Activated T-cell treated with anti-CD3 and anti-CD28 coated beads, Interleukin-2, amount 50 U/mL, for 4 hours (primary cell): ENCODE data around the gene RBM19. TPM values are rescaled to one million over a fixed set of nuclear protein-coding genes. Genes with fewer than 3 reads are reported as not detected.
A peak's percentile ranks its signal among the peaks of the same experiment; 100 is the strongest.

Experiments used
- ATAC-seq, 2 donors: fragments of 200-7000 bp; cut with Tn5 transposase; one replicate each; pipeline ENCODE4 v1.10.0; 2021
- DNase-seq: peaks from one replicate; pipeline ENCODE4 v3.0.0-alpha.2; 2020
- H3K27me3 Mint-ChIP-seq: one replicate; pipeline ENCODE4 v1.8.0; 2021; ENCODE audit warnings: low read depth, mixed read lengths
- H3K36me3 Mint-ChIP-seq: one replicate; pipeline ENCODE4 v1.8.0; 2022; ENCODE audit warnings: mixed read lengths; ENCODE audit not compliant: insufficient read depth
- H3K4me1 Mint-ChIP-seq: one replicate; pipeline ENCODE4 v1.8.0; 2021; ENCODE audit warnings: low read depth, mixed read lengths
- H3K4me3 Mint-ChIP-seq: one replicate; pipeline ENCODE4 v1.8.0; 2021; ENCODE audit warnings: mild to moderate bottlenecking, moderate library complexity, mixed read lengths
- H3K9me3 Mint-ChIP-seq: one replicate; pipeline ENCODE4 v1.8.0; 2021; ENCODE audit warnings: mixed read lengths
- total RNA-seq, 3 donors: library from RNA; stranded (reverse); gene quantifications; one replicate each; pipeline ENCODE4 v1.2.1, GENCODE V29; 2021

Gene RBM19
- total RNA-seq, 3 donors from 2014 or later: 145 to 156 (median 146) TPM

DNA sequence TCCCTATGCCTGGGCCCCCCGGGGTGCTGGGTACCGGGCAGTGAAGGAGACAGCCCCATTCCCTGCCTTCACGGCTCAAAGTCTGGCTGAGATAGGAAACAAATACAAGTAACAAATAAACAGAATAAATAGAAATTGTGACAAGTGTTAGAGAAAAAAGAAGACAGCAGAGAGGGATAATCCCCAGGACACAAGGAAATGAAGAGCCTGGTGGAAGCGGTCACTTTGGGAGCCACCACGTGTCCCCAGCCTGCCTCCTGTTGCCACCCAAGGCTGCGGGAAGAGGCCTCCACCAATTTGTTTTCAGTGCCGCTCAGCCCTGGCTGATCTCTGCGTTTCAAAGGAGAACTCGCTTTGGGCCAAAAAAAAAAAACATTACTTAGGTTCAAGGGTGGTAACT is 31.2 kb downstream of the RBM19 start:
- DNase-seq (no peak), ATAC-seq (no peak)
- no peaks in the 10 kb centered on the region for H3K27me3 Mint-ChIP-seq
- no peaks in the 10 kb centered on the region for H3K4me1 Mint-ChIP-seq
- H3K4me3 Mint-ChIP-seq: no peak overlapping the region
- peaks cover 46% of the 10 kb centered on the region for H3K36me3 Mint-ChIP-seq
- H3K9me3 Mint-ChIP-seq: no peaks in the 10 kb centered on the region

DNA sequence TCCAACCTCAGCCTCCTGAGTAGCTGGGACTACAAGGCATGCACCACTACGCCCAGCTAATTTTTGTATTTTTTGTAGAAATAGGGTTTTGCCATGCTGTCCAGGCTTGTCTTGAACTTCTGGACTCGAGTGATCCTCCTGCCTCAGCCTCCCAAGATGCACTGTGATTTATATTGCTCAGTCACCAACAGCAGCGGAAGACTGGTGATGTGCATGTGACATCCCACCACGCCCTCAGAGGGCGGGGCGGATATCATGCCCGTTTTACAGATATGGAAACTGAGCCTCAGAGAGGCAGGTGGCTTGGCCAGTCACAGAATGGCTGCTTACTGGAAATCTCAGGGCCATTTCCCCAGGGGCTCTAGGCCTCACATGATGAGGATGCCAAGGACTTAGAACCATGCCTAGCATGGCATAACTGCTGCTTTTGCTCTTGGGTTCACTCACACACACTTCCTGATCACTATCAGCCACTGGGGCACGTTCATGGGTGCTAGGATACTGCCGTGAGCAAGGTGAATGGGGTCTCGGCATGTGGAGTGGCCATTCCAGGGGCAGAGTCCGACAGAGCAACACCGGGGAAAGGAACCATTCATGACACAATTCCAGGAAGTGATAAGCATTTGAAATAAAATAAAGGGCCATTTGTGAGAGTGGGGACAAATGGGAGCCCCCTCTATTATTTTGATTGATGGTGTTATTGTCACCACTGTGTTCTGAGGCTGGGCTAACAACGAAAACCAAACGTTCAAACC is 31.9 kb downstream of the RBM19 start:
- peaks cover 5% of the 10 kb centered on the region for H3K4me1 Mint-ChIP-seq
- DNase-seq (no peak), ATAC-seq (no peak)
- H3K4me3 Mint-ChIP-seq: no peak overlapping the region
- peaks cover 47% of the 10 kb centered on the region for H3K36me3 Mint-ChIP-seq
- H3K27me3 Mint-ChIP-seq: no peaks in the 10 kb centered on the region
- H3K9me3 Mint-ChIP-seq: no peaks in the 10 kb centered on the region

DNA sequence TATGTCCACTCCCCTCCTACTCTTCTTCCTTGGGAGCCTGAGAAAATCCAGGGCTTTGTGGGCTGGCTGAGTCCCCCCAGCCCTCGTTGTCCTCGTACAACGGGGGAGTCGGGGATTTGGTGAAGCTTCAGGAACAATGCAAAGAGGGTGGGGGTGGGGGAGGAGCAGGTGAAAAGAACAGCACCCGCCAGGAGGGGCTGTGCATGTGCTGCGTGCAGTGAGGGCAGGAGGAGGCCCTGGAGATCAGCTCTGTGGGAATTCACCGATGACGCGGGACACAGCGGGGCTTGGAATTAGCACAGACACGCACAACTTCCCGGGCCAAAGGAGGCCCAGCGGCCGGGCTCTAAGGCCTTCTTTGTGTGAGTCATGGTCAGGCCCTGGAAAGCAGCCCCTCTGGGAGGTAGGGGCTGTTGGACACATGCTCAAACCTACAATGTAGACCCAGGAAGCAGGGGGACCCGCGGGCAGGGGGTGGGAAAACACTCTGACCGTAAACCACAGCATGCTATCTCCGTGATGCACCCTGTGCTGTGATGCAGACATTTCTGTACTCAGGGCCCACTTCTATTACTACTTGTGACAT is 32.8 kb downstream of the RBM19 start:
- Mint-ChIP-seq H3K4me3 (no peak overlapping the region), H3K27me3 (no peaks in the 10 kb centered on the region), H3K9me3 (no peaks in the 10 kb centered on the region), H3K4me1 (peaks cover 6% of the 10 kb centered on the region), H3K36me3 (peaks cover 44% of the 10 kb centered on the region)
- DNase-seq (no peak), ATAC-seq (no peak)

DNA sequence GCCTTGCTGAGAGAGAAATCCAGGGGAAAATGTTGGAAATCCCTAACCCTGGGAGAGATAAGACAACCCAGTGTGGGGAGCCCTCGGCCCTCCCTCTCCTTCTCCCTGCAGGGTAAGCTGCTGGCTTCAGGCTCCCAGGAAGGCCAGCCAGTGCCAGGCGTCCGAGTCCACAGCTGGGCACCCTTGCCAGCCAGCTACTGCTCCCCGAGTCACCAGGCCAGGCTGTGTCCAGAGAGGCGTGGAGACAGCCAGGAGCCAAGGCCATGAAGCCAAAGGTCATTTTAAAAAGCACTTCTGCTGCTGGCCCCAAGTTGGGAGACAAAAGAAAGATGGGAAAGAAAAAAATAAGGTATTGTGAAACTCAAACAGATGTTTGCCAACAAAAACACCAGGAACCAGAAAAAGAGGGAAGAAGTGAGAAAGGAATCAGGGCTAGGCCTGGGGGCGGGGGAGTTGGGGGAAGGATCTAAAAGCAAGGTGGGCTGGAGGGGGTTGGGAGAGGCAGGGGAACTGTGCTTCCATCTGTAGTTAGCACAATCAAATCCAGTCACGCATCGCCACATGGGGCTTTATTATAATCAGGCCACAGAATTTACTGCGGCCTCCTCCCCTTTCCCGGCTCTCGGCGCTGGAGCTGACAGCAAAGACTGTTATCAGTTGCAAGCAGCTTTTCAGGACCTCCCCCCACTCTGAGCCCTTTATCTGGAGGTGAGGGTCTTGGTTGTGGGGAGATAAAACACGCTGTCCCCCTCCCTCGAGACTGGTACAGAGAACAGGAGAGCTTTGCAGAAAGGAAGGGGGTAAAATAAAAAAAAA is 33.5 kb downstream of the RBM19 start:
- Mint-ChIP-seq H3K4me1 (peaks cover 6% of the 10 kb centered on the region), H3K9me3 (no peaks in the 10 kb centered on the region), H3K4me3 (no peak overlapping the region), H3K36me3 (peaks cover 43% of the 10 kb centered on the region), H3K27me3 (no peaks in the 10 kb centered on the region)
- DNase-seq (no peak), ATAC-seq (no peak)

DNA sequence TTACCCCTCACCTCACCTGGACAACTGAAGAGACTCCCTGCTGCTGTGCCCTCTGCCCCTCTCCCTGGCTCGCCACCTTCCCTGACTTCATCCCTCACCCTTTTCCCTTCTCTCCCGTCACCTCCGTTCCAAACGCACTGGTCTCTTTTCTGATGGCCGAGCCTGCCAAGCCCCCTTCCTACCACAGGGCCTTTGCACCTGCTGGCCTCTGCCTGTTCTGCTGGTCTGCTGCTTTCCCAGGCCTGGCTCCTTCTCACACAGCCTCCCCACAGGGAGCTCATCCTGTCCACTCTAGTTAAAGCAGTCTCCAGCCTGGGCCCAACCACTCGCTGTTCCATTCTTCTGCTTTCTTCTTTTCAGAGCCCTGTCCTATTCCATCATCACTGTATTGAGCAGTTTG is 34.6 kb downstream of the RBM19 start:
- DNase-seq (no peak), ATAC-seq (no peak)
- no peaks in the 10 kb centered on the region for H3K9me3 Mint-ChIP-seq
- H3K4me1 Mint-ChIP-seq: peaks cover 6% of the 10 kb centered on the region
- no peak overlapping the region for H3K4me3 Mint-ChIP-seq
- no peaks in the 10 kb centered on the region for H3K27me3 Mint-ChIP-seq
- H3K36me3 Mint-ChIP-seq: peaks cover 49% of the 10 kb centered on the region

DNA sequence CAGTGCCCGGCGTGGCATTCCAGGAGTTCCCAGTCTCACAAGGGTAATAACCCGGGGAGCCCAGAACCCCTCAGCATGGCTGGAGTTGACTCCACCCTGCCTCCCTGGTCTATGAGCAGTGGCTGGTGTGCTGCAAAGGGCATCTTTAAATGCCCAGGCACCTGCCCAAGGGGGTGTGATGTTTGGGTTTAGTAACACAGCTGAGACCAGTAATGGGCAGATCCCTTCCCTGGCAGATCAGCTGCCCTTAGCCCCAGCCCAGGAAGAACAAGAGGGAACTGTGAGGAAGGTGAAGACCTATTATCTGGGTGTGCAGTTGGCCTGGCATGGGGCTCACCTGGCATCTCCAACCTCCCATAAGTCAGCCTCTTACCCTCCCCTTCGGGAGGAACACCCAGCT is 35.9 kb downstream of the RBM19 start:
- Mint-ChIP-seq H3K4me1 (peaks cover 6% of the 10 kb centered on the region), H3K4me3 (no peak overlapping the region), H3K9me3 (no peaks in the 10 kb centered on the region), H3K36me3 (peaks cover 51% of the 10 kb centered on the region), H3K27me3 (no peaks in the 10 kb centered on the region)
- DNase-seq (no peak), ATAC-seq (no peak)

DNA sequence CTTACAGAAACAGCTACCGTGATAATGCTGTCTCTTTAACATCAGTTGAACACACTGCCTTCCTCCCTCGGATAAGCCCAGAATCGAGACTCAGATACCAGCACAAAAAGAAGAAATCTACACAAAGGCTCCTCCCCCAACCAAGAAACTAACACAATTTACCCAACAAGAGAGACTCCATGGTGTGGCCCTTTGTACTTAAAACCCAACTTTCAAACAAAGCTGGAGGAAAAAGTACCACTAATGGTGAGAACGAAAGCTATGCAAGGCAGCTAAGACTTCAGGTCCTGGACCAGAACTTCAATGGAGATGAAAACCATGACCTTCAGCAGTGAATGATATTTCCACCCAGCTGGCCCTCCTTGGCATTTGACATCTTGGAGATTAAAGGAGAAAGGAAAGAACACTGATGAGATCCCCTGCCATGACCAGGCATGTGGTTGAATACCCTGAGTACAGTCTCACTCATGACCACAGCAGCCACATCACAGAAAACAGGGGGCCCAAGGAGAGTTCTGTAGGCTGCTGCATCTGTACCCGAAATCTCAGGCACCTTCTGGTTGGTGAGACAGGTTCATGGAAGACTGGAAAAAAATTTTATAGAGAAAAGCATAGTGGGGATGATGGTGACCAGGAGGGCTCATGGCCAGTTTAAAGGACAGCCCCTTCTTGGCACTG is 36.7 kb downstream of the RBM19 start:
- Mint-ChIP-seq H3K36me3 (peaks cover 52% of the 10 kb centered on the region), H3K4me1 (peaks cover 6% of the 10 kb centered on the region), H3K4me3 (no peak overlapping the region), H3K9me3 (no peaks in the 10 kb centered on the region), H3K27me3 (no peaks in the 10 kb centered on the region)
- ATAC-seq (peak in 1 of 2 donors; percentile 56), DNase-seq (no peak)

DNA sequence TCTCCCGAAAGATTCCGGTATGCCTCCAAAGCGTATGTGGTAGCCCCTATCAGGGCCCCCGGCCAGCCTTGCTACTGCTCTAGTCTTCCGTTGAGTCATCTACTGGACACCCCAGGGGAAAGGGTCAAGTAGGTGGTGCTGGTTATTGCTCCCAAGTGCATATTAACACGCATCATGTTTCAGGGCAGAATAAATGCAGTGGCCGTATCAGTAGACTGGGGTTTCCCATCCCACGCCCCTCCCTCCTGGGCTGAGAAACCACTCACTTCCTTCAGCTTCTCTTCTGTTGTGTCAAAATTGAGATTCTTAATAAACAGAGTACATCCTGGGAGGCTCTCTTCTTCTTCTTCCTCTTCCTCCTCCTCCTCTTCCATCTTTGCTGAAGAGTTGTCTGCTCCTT is 39.3 kb downstream of the RBM19 start:
- Mint-ChIP-seq H3K36me3 (peaks cover 57% of the 10 kb centered on the region), H3K27me3 (no peaks in the 10 kb centered on the region), H3K4me3 (no peak overlapping the region), H3K4me1 (peaks cover 6% of the 10 kb centered on the region), H3K9me3 (no peaks in the 10 kb centered on the region)
- no peak for ATAC-seq
- DNase-seq: no peak

DNA sequence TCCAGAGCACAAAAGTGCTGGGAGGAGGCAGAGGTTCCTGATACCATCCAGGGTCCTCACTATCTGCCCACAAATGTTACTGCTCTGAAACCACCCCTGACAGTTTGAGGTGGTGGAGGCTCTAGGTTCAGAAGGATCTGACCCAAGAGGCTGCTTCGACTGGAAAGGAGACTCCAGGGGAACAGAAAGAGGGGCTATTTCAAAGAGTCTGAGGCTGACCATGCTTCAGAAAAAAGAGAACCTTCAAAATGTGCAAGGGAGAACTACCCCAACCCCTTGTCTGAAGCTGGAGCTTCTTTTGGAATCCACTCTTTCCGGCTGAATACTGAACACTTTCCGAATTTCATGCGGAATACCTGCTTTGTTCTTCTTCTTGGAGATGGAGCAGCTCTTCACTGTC is 41.8 kb downstream of the RBM19 start:
- ATAC-seq (no peak), DNase-seq (no peak)
- peaks cover 3% of the 10 kb centered on the region for H3K4me1 Mint-ChIP-seq
- H3K4me3 Mint-ChIP-seq: no peak overlapping the region
- no peaks in the 10 kb centered on the region for H3K27me3 Mint-ChIP-seq
- no peaks in the 10 kb centered on the region for H3K9me3 Mint-ChIP-seq
- H3K36me3 Mint-ChIP-seq: peaks cover 58% of the 10 kb centered on the region

DNA sequence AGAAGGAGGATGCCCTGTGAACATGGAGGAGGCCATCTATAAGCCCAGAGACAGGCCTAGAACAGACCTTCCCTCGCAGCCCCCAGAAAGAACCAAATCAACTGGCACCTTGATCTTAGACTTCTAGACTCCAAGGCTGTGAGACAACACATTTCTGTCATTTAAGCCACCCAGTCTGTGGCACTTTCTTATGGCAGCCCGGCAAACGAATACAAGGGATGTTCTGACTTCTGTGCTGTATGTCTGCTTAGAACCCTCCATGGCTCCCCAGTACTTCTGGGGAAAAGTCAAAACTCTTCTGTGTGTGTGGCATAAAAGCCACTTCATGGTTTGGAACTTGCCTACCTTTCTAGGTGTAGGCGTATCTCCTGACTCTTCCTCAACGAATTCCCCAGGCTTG is 42.9 kb downstream of the RBM19 start:
- Mint-ChIP-seq H3K4me1 (no peaks in the 10 kb centered on the region), H3K9me3 (no peaks in the 10 kb centered on the region), H3K27me3 (no peaks in the 10 kb centered on the region), H3K36me3 (peaks cover 56% of the 10 kb centered on the region), H3K4me3 (no peak overlapping the region)
- DNase-seq (no peak), ATAC-seq (no peak)

DNA sequence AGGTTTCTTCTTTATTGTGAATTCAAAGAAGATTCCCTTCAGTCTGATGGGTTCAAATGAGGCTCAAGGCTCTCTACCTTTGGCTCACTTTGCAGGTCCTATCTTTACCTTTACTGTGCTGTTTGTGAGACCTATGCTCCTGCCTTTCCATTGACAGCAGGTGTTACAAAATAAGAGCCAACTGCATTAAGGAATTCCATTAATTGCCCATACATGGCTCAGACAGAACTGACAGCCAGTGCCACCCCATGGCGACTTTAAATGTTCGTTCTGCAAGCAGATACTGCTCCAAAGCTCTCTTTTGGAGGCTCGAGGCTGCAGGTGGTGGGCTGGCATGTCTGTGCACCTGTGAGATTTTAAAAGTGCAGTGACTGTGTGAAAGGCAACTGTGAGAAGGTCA is 44.7 kb downstream of the RBM19 start:
- ATAC-seq (no peak), DNase-seq (no peak)
- H3K4me3 Mint-ChIP-seq: no peak overlapping the region
- H3K4me1 Mint-ChIP-seq: no peaks in the 10 kb centered on the region
- no peaks in the 10 kb centered on the region for H3K9me3 Mint-ChIP-seq
- H3K27me3 Mint-ChIP-seq: no peaks in the 10 kb centered on the region
- H3K36me3 Mint-ChIP-seq: peaks cover 51% of the 10 kb centered on the region

DNA sequence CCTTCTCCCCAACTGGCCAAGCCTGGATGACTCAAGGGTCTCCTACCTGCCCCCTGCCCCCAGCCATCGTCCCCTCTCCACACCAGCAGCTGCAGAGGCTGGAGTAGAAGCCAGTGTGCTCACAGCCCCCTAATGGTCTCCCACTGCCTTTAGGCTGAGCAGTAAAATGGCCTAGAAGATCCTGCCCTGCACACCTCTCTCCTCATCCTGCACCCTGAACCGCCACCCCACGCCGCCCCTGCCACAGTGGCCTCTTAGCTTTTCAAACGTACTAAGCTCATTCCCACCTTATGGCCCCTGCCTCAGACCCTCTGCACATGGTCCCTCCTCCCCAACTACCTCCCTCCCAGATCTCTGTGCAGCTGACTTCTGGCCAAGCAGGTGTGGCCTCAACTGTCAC is 46.3 kb downstream of the RBM19 start:
- no peaks in the 10 kb centered on the region for H3K27me3 Mint-ChIP-seq
- ATAC-seq (no peak), DNase-seq (no peak)
- no peak overlapping the region for H3K4me3 Mint-ChIP-seq
- no peaks in the 10 kb centered on the region for H3K9me3 Mint-ChIP-seq
- no peaks in the 10 kb centered on the region for H3K4me1 Mint-ChIP-seq
- H3K36me3 Mint-ChIP-seq: peaks cover 51% of the 10 kb centered on the region

DNA sequence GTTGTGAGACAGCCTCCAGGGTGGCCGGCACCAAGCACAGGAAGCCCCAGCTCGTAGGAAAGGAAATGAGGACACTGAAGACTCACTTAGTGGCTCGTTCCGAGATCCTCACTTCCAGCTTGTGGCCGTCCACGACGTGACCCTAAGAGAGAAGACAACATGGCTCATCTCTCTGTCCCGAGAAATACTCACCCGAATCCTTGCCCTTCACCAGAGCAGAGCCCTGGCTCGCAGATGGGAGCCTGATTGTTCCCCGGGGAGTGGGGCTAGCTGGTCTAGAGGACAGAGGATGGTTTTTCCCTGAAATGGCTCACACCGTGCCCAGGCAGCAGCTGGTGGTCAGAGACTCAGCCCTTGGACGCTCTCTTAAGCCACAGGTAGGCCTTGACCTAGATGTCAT is 47.8 kb downstream of the RBM19 start:
- Mint-ChIP-seq H3K4me1 (no peaks in the 10 kb centered on the region), H3K27me3 (no peaks in the 10 kb centered on the region), H3K9me3 (no peaks in the 10 kb centered on the region), H3K36me3 (peaks cover 52% of the 10 kb centered on the region), H3K4me3 (no peak overlapping the region)
- no peak for DNase-seq
- no peak for ATAC-seq

DNA sequence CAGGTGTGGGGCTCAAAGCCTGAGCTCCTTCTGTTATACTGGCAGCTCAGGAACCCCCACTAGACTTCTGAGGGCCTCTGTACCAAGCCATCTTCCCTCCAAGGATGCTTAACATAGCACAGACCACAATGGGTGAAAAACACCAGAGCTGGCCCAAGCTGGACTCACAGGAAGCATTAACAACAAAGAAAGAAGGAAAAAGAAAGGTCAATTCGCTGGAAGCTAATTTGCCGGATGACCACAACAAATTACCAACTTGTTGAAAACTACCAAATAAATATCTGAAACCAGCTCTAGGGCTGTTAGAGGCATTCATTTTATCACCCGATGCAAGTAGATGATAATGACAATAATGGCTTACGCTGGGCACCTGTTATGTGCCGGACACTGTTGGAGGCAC is 48.7 kb downstream of the RBM19 start:
- ATAC-seq: no peak

More for the DNA sequence above, 48.7 kb downstream of the RBM19 start:
- Mint-ChIP-seq H3K4me1 (no peaks in the 10 kb centered on the region), H3K27me3 (no peaks in the 10 kb centered on the region), H3K4me3 (no peak overlapping the region), H3K9me3 (no peaks in the 10 kb centered on the region), H3K36me3 (peaks cover 49% of the 10 kb centered on the region)
- no peak for DNase-seq
